GM23338 (cell line): ENCODE data around the gene C2CD5.

Experiments
- POLR2AphosphoS5 ChIP-seq: IDR thresholded peaks from 2 replicates; pipeline ENCODE4 v1.6.1; 2016; ENCODE audit warnings: antibody characterized with exemption, low read depth
- STAT1 ChIP-seq: IDR thresholded peaks from one replicate; pipeline ENCODE4 v1.6.1; 2016; ENCODE audit warnings: antibody characterized with exemption; ENCODE audit not compliant: unreplicated experiment
- TF ChIP-seq, protein P1 (sequence below): IDR thresholded peaks from one replicate; pipeline ENCODE4 v1.6.1; 2018; ENCODE audit warnings: antibody characterized with exemption; ENCODE audit not compliant: unreplicated experiment
- TF ChIP-seq, protein P2 (sequence below), 2 experiments: fragments of 200-600 bp in 1 of 2; sonication (generic) in 1 of 2; conservative IDR thresholded peaks; 2 replicates each; pipeline versions ENCODE4 v1.5.1 to v1.6.1; 2016 to 2017; ENCODE audit warnings: antibody characterized with exemption in 2 of 2, low read depth in 2 of 2, mild to moderate bottlenecking in 2 of 2, moderate library complexity in 1 of 2
- TF ChIP-seq, protein P3 (sequence below): IDR thresholded peaks from 2 replicates; pipeline ENCODE4 v1.6.1; 2016; ENCODE audit warnings: antibody characterized with exemption

DNA sequence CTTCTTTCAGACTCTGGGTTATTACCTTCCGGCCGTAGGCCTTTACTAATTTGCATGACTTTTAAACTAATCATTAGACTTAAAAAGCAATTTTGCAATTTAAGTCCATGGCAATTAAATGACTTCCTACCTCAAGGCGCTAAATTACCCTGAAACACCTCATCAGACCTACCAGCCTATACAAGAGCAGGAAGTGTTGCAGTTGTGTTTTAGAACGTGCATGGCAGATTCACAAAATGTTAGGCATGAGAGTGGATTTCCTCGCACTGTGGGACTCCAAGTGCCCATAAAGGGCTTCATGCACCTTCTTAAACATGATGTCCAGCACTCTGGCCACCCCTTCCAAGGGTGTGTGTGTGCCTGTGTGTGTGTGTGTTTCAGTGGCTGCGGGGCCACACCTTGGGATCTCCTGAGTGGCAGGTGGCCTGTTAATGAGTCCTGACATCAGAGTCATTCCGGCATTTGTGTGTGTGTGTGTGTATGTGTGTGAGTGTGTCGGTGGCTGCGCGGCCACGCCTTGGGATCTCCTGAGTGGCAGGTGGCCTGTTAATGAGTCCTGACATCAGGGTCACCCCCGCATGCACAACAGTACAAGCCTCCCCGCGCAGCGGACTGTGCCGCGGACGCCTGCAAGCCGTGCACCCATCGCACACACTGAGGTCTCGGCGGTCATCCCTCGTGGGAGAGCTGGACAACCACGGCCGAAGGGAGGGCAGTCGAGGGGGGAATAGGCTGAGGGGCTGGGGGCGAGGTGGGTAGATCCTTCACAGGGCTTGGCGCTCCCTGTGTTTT lies 900 bp downstream of the C2CD5 start:
- TF ChIP-seq STAT1, result no peak
- TF ChIP-seq, protein P1, sequence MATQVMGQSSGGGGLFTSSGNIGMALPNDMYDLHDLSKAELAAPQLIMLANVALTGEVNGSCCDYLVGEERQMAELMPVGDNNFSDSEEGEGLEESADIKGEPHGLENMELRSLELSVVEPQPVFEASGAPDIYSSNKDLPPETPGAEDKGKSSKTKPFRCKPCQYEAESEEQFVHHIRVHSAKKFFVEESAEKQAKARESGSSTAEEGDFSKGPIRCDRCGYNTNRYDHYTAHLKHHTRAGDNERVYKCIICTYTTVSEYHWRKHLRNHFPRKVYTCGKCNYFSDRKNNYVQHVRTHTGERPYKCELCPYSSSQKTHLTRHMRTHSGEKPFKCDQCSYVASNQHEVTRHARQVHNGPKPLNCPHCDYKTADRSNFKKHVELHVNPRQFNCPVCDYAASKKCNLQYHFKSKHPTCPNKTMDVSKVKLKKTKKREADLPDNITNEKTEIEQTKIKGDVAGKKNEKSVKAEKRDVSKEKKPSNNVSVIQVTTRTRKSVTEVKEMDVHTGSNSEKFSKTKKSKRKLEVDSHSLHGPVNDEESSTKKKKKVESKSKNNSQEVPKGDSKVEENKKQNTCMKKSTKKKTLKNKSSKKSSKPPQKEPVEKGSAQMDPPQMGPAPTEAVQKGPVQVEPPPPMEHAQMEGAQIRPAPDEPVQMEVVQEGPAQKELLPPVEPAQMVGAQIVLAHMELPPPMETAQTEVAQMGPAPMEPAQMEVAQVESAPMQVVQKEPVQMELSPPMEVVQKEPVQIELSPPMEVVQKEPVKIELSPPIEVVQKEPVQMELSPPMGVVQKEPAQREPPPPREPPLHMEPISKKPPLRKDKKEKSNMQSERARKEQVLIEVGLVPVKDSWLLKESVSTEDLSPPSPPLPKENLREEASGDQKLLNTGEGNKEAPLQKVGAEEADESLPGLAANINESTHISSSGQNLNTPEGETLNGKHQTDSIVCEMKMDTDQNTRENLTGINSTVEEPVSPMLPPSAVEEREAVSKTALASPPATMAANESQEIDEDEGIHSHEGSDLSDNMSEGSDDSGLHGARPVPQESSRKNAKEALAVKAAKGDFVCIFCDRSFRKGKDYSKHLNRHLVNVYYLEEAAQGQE, result no peak
- TF ChIP-seq, protein P2, sequence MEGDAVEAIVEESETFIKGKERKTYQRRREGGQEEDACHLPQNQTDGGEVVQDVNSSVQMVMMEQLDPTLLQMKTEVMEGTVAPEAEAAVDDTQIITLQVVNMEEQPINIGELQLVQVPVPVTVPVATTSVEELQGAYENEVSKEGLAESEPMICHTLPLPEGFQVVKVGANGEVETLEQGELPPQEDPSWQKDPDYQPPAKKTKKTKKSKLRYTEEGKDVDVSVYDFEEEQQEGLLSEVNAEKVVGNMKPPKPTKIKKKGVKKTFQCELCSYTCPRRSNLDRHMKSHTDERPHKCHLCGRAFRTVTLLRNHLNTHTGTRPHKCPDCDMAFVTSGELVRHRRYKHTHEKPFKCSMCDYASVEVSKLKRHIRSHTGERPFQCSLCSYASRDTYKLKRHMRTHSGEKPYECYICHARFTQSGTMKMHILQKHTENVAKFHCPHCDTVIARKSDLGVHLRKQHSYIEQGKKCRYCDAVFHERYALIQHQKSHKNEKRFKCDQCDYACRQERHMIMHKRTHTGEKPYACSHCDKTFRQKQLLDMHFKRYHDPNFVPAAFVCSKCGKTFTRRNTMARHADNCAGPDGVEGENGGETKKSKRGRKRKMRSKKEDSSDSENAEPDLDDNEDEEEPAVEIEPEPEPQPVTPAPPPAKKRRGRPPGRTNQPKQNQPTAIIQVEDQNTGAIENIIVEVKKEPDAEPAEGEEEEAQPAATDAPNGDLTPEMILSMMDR (conservative IDR thresholded peaks at IDR 0.05; ENCODE audit: low read depth in 2 of 2), result no peak
- TF ChIP-seq POLR2AphosphoS5, result no peak
- TF ChIP-seq, protein P3, sequence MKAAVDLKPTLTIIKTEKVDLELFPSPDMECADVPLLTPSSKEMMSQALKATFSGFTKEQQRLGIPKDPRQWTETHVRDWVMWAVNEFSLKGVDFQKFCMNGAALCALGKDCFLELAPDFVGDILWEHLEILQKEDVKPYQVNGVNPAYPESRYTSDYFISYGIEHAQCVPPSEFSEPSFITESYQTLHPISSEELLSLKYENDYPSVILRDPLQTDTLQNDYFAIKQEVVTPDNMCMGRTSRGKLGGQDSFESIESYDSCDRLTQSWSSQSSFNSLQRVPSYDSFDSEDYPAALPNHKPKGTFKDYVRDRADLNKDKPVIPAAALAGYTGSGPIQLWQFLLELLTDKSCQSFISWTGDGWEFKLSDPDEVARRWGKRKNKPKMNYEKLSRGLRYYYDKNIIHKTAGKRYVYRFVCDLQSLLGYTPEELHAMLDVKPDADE, result no peak
